ENCODE measurements around the gene ISM1.

Gene ISM1

GRCh38 chr20:13284830-13285229, 63.8 kb downstream of the ISM1 start:
- DNase-seq, result no peak

GRCh38 chr20:13285408-13285807, 64.3 kb downstream of the ISM1 start:
- no peak for DNase-seq

- DNase-seq, result no peak
These were observed 65.0 kb downstream of the ISM1 start for GRCh38 chr20:13286052-13286451.

DNA sequence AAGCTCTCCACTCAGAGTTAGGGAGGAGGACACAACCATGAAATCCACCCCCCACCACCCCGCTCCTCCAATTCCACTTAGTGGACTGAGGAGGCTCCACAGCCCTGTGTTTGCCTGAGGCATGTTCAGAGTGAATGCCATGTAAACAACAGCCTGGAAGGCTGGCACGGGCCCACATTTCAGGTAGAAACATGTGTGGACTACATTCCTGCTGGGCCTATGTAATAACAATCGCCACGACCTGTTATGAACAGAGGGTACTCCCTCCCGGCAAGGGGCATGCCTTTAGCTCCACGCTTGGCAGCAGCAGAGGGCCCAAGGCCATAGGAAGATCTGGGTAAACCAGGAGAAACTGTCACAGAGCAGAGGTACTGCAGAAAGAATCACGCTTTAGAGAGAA, 65.5 kb downstream of the ISM1 start:
- DNase-seq, result no peak

GRCh38 chr20:13288357-13288756, 67.3 kb downstream of the ISM1 start:
- DNase-seq, result no peak

GRCh38 chr20:13289031-13289430, 68.0 kb downstream of the ISM1 start:
- no peak for DNase-seq

GRCh38 chr20:13290724-13291123, 69.7 kb downstream of the ISM1 start:
- DNase-seq, result no peak

DNA sequence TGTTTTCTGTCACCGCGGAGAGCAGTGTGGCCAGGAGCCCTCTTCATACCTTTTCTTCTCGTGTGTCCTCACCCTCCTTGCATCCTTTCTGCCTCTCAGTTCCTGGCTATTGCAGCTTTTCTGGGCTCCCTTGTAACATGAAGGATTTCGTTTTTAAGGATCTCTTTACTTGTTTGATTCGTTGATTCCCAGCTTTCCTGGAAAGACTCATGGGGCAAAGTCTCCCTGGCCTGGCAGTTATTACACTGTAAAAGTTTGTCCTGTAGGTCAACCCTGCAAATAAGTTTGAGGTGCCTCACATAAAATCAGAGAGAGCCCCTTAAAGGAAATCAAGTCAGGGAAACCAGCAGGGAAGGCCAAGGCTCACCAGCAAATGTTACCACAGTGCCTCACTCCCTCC, 70.1 kb downstream of the ISM1 start:
- no peak for DNase-seq

DNA sequence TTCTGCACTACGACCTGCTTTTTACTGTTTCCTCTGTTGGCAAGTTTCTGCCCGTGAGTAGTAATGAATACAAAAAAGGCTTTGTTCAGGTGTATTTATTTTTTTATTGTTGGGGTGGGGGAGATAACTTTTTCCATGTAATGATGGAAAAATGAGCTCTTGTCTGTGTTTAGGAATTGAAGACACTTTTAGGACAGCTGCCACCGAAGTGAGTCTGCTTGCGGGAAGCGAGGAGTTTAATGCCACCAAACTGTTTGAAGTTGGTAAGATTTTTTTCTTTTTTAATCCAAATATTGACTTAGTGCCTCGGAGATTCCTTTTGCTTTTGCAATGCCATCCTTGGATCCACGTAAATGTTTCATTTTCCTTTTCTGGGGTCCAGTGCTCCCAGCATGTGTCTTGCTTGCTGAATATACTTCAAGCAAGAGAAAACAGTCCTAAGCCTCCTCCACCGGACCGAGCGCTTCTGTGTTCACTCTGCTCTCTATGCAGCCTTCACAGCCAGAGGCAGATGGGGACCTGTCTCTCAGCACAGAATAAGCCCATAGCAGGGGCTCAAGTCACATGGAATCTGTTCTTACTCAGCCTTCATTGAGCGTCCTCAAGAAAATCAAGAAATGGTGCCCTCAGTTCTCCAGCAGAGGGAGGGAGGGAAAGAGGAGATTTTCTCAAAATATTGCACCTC, 71.3 kb downstream of the ISM1 start:
- no peak for DNase-seq

GRCh38 chr20:13294522-13294921, 73.4 kb downstream of the ISM1 start:
- DNase-seq, result no peak

- DNase-seq, result no peak
These were observed 74.6 kb downstream of the ISM1 start for GRCh38 chr20:13295637-13296036.

- no peak for DNase-seq
These were observed 75.0 kb downstream of the ISM1 start for GRCh38 chr20:13296070-13296469.

- no peak for DNase-seq
These were observed 76.2 kb downstream of the ISM1 start for GRCh38 chr20:13297147-13297899.

DNA sequence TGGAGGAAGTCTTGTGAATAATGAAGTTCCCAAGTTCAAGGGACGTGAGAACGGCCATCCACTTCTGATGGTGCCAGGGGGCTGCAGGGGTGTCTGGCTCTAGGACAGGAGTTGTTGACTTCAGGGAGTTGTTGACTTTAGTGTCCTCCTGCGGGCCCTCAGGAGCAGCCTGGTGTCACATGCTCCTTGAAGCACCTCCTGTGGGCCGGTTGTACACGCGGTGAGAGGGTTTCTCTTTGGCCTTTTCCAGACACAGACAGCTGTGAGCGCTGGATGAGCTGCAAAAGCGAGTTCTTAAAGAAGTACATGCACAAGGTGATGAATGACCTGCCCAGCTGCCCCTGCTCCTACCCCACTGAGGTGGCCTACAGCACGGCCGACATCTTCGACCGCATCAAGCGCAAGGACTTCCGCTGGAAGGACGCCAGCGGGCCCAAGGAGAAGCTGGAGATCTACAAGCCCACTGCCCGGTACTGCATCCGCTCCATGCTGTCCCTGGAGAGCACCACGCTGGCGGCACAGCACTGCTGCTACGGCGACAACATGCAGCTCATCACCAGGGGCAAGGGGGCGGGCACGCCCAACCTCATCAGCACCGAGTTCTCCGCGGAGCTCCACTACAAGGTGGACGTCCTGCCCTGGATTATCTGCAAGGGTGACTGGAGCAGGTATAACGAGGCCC, 77.8 kb downstream of the ISM1 start:
- DNase-seq, result no peak

GRCh38 chr20:13299401-13299800, 78.3 kb downstream of the ISM1 start:
- no peak for DNase-seq

GRCh38 chr20:13301596-13301995, 80.5 kb downstream of the ISM1 start:
- no peak for DNase-seq

- DNase-seq, result no peak
These were observed 81.8 kb downstream of the ISM1 start for GRCh38 chr20:13302647-13303450.

GRCh38 chr20:13305284-13305683, 84.2 kb downstream of the ISM1 start:
- DNase-seq, result no peak

- no peak for DNase-seq
These were observed 86.6 kb downstream of the ISM1 start for GRCh38 chr20:13307562-13308163.

- no peak for DNase-seq
These were observed 91.2 kb downstream of the ISM1 start for GRCh38 chr20:13312300-13312699.

DNA sequence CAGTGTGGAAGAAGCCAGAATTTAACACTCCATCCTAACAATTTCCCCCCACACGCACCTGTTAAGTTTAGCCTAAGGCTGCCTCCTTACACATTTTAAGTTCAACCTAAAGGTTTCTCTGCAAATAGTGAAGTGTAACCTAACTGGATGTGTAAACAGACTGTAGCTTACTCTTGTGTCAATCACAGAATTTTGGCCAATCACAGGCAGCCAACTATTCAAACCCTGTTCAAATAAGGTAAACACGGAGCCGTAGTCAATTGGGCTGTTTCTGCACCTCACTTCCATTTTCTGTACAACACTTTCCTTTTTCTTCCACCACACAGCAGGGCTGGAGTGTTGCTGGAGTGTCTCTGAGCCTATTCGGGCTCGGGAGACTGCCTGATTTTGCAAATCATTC, 92.1 kb downstream of the ISM1 start:
- no peak for DNase-seq

DNA sequence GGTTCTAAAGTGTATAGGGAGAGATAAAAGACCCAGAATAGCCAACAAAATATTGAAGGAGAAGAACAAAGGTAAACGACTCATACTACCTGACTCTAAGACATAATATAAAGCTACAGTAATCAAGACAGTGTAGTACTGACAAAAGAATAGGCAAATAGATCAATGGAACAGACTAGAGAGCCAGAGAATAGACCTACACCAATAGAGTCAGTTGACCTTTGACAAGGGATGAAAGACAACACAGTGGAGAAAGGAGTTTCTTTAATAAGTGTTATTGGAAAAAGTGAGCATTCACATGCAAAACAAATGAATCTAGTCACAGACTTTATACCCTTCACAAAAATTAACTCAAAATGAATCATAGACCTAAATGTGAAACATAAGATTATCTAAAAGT, 96.4 kb downstream of the ISM1 start:
- DNase-seq, result no peak
